ENCODE results near the gene BRD9. TPM values are rescaled to one million over a fixed set of nuclear protein-coding genes. Genes with fewer than 3 reads are reported as not detected.

The BRD9 gene
- total and polyA plus RNA-seq, 2 of the 13 experiments (the other 11 are each of a cell fraction or from before 2014, with no cell fraction given): 5.2 to 22.9 TPM

DNA sequence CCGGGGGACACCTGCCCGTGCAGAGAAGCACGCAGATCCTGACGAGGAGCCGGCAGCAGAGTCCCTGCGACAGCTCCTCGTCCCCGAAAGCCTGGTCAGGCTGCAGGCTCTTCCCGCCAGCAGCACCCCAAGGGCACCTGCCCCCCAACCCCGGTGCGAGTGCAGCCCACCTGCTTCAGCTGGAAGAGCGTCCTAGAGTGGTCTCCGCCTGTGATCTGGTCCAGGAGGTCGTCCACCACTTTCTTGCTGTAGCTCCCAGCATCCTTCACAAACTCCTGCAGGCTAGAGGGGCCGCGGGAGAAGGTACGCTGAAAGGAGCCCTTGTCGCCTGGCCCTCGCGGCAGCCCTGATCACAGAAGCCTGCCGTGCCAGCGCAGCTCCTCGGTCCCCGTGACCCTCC is 16.7 kb downstream of the BRD9 start:
- in situ Hi-C loops (cut with HindIII; ENCODE audit: extremely low pct_ligation_motif_present, low pct_unique_long_range_greater_than_20kb): no loop called here
- WGBS (ENCODE audit: low lambda C conversion rate): 97% methylated on average over 22 of the region's 24 CpGs

More for the DNA sequence above, 16.7 kb downstream of the BRD9 start:
- TF ChIP-seq ZMYM4 (CRISPR knock-in tag; IDR thresholded peaks at IDR 0.05): no peak
- TF ChIP-seq, protein P1, sequence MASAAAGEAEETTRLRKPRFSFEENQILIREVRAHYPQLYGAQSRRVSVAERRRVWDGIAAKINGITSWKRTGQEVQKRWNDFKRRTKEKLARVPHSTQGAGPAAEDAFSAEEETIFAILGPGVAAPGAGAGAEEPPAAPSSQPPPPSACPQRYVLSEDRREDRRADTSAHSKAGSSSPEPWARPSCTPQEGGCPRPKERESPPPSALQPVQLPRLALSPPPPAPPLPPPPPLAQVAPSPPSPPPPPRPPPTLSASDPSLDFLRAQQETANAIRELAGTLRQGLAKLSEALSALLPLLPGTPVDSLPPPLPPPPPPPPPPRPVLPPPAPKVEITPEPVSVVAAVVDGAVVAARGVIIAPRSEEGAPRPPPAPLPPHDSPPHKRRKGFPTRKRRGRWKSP (CRISPR knock-in tag; IDR thresholded peaks at IDR 0.05): no peak
- TF ChIP-seq, protein P2, sequence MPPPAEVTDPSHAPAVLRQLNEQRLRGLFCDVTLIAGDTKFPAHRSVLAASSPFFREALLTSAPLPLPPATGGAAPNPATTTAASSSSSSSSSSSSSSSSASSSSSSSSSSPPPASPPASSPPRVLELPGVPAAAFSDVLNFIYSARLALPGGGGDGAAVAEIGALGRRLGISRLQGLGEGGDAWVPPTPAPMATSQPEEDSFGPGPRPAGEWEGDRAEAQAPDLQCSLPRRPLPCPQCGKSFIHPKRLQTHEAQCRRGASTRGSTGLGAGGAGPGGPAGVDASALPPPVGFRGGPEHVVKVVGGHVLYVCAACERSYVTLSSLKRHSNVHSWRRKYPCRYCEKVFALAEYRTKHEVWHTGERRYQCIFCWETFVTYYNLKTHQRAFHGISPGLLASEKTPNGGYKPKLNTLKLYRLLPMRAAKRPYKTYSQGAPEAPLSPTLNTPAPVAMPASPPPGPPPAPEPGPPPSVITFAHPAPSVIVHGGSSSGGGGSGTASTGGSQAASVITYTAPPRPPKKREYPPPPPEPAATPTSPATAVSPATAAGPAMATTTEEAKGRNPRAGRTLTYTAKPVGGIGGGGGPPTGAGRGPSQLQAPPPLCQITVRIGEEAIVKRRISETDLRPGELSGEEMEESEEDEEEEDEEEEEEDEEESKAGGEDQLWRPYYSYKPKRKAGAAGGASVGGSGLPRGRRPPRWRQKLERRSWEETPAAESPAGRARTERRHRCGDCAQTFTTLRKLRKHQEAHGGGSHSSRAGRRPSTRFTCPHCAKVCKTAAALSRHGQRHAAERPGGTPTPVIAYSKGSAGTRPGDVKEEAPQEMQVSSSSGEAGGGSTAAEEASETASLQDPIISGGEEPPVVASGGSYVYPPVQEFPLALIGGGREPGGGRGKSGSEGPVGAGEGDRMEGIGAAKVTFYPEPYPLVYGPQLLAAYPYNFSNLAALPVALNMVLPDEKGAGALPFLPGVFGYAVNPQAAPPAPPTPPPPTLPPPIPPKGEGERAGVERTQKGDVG (CRISPR knock-in tag; IDR thresholded peaks at IDR 0.05; ENCODE audit: borderline replicate concordance): no peak
- peak; percentile 25 for TF ChIP-seq AGO2 (optimal IDR thresholded peaks at IDR 0.05; ENCODE audit: low read depth, low read length)
- Histone ChIP-seq H4K20me1 (ENCODE audit: insufficient read depth, low read length) (no peaks in the 10 kb centered on the region), H3K4me2 (ENCODE audit: low read depth, low read length) (no peak overlapping the region), H3K4me1 (ENCODE audit: insufficient read depth, low read length) (no peaks in the 10 kb centered on the region), H3K79me2 (ENCODE audit: insufficient read depth, low read length) (no peaks in the 10 kb centered on the region), H3K27ac (ENCODE audit: extremely low read length, insufficient read depth, low read length) (no peak overlapping the region), H2AFZ (ENCODE audit: low read length) (no peak overlapping the region), H3K9ac (ENCODE audit: insufficient read depth, low read depth, low read length) (no peak overlapping the region), H3K4me3 (replicated peaks in 1 of 3; ENCODE audit: insufficient read depth in 1 of 3, low read depth in 2 of 3, low read length in 3 of 3) (no peak overlapping the region), H3K27me3 (ENCODE audit: control insufficient read depth in 1 of 2, insufficient read depth in 2 of 2, low read length in 2 of 2) (no peaks in the 10 kb centered on the region), H3K9me3 (ENCODE audit: low read length) (no peaks in the 10 kb centered on the region), H3K36me3 (replicated peaks in 1 of 2; ENCODE audit: control insufficient read depth in 1 of 2, insufficient read depth in 2 of 2, low read length in 2 of 2) (peaks cover 27 to 68% of the 10 kb centered on the region in 2 experiments)
- ATAC-seq (no peak), FAIRE-seq (no peak), DNase-seq (ENCODE audit: low spot score) (no peak)
- POLR2A ChIA-PET: no interaction called here
- BruUV-seq (replicated peaks): no TSS peak
- intact Hi-C loops (cut with micrococcal nuclease; ENCODE audit: unreplicated experiment): no loop called here
- CTCF ChIA-PET (ENCODE audit: low intra/inter-chr PET ratio, low total read pairs): no interaction called here

All from HepG2 (cell line).